GM12878 (cell line): Measurements from ENCODE around the gene NMT1. TPM values are rescaled to one million over a fixed set of nuclear protein-coding genes. Genes with fewer than 3 reads are reported as not detected.

ENCODE experiments used
- HSF1 ChIP-seq: fragments of 150-350 bp; IDR thresholded peaks from 2 replicates; pipeline ENCODE4 v1.6.1; 2014; ENCODE audit warnings: mild to moderate bottlenecking, low read depth, low read length
- KLF5 ChIP-seq: fragments of 450-650 bp; IDR thresholded peaks from 2 replicates; pipeline ENCODE4 v1.6.1; 2014; ENCODE audit warnings: mild to moderate bottlenecking; ENCODE audit not compliant: partially characterized antibody
- MYB ChIP-seq: fragments of 150-350 bp; IDR thresholded peaks from 2 replicates; pipeline ENCODE4 v1.6.1; 2014; ENCODE audit warnings: mild to moderate bottlenecking, low read depth, low read length, borderline replicate concordance
- NFIC ChIP-seq: IDR thresholded peaks from 2 replicates; pipeline ENCODE4 v1.6.1; 2012; ENCODE audit warnings: low read depth, mild to moderate bottlenecking, inconsistent platforms, low read length, moderate library complexity
- RB1 ChIP-seq: fragments of 450-650 bp; formaldehyde crosslinking; IDR thresholded peaks from 2 replicates; pipeline ENCODE4 v1.6.1; 2017; ENCODE audit warnings: mild to moderate bottlenecking, borderline replicate concordance
- USF2 ChIP-seq: IDR thresholded peaks from 2 replicates; pipeline ENCODE4 v1.6.1; 2011; ENCODE audit warnings: low read depth, low read length, improper control_type of control experiment, borderline replicate concordance
- ZBTB11 ChIP-seq: fragments of 450-650 bp; formaldehyde crosslinking; IDR thresholded peaks from 2 replicates; pipeline ENCODE4 v1.5.0; 2022; ENCODE audit warnings: mild to moderate bottlenecking, missing genetic modification characterization
- polyA plus RNA-seq, 11 experiments: library from polyadenylated mRNA; depleted of rRNA in 4 of 11; unstranded in 6 of 11; stranded (reverse) in 5 of 11; fragments of >200 nt; fragmentation: Nextera tagmentation in 4 of 11; fragmentation: Illumina TruSeq in 1 of 11; extraction: Ambion mirVana in 4 of 11; extraction: Trizol in 1 of 11; gene quantifications; 1 replicate in 1 of 11; 2 replicates in 10 of 11; pipeline versions ENCODE4 v1.2.1 to v1.2.3, GENCODE V29; 2011 to 2016; ENCODE audit warnings: inconsistent platforms in 2 of 11, missing spikeins in 2 of 11, low read depth in 1 of 11
- total RNA-seq, 4 experiments: library from RNA; depleted of rRNA in 3 of 4; stranded (reverse); fragments of >200 nt in 3 of 4; fragmentation: Illumina TruSeq in 1 of 4; extraction: Trizol in 1 of 4; gene quantifications; 2 replicates each; pipeline versions ENCODE4 v1.2.1 to v1.2.3, GENCODE V29; 2013 to 2021

Gene NMT1
- total and polyA plus RNA-seq, 10 of the 15 experiments (the other 5 are each of a cell fraction or from before 2014, with no cell fraction given) = 96.7 to 395 (median 222) TPM

- TF ChIP-seq ZBTB11 (CRISPR knock-in tag) = no peak
- no peak for TF ChIP-seq HSF1
- TF ChIP-seq KLF5 = no peak
- TF ChIP-seq NFIC = no peak
- no peak for TF ChIP-seq RB1
- TF ChIP-seq MYB = no peak
- TF ChIP-seq USF2 = no peak
Measured at GRCh38 chr17:45087504-45087975, 26.4 kb downstream of the NMT1 start (continued).
